ENCODE results near the gene CDK5RAP2.

Gene CDK5RAP2

DNA sequence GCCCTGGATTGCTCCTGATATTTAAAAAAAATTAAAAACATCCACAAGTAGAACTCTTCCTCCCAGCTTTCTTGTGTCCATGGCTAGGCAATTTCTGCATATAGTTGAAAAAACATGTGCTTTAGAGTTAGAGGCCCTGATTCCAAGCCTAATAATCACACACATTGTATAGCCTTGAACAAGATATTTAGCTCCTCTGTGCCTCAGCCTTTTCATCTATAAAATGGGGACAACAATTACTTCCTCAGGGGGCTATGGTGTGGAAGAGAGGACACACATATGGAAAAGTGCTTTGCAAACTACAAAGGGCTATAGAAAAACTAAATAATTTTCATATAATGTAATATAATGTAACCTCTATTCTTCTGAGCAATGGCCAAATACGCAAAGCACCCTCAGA lies 23.0 kb upstream of the CDK5RAP2 start (continued):
- TF ChIP-seq ZNF664 (tag by site-specific recombination; IDR thresholded peaks at IDR 0.05) (no peak), ZNF48 (tag by site-specific recombination; IDR thresholded peaks at IDR 0.05) (no peak), ZIC2 (tag by site-specific recombination; IDR thresholded peaks at IDR 0.05) (no peak), ZFP37 (tag by site-specific recombination; IDR thresholded peaks at IDR 0.05) (no peak), ZNF18 (tag by site-specific recombination; IDR thresholded peaks at IDR 0.05) (no peak), ZNF677 (tag by site-specific recombination; IDR thresholded peaks at IDR 0.05) (no peak), WT1 (tag by site-specific recombination; IDR thresholded peaks at IDR 0.05) (no peak), KLF9 (tag by site-specific recombination; IDR thresholded peaks at IDR 0.05; ENCODE audit: low read depth) (no peak), ZNF600 (tag by site-specific recombination; IDR thresholded peaks at IDR 0.05) (no peak), ZNF114 (tag by site-specific recombination; IDR thresholded peaks at IDR 0.05) (no peak)
- TF ChIP-seq, protein P1, sequence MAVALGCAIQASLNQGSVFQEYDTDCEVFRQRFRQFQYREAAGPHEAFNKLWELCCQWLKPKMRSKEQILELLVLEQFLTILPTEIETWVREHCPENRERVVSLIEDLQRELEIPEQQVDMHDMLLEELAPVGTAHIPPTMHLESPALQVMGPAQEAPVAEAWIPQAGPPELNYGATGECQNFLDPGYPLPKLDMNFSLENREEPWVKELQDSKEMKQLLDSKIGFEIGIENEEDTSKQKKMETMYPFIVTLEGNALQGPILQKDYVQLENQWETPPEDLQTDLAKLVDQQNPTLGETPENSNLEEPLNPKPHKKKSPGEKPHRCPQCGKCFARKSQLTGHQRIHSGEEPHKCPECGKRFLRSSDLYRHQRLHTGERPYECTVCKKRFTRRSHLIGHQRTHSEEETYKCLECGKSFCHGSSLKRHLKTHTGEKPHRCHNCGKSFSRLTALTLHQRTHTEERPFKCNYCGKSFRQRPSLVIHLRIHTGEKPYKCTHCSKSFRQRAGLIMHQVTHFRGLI (tag by site-specific recombination; IDR thresholded peaks at IDR 0.05) = no peak

GRCh38 chr9:120593955-120594277 lies 13.9 kb upstream of the CDK5RAP2 start:
- Histone ChIP-seq H3K4me1 (ENCODE audit: control insufficient read depth, insufficient read depth, low read length) (no peaks in the 10 kb centered on the region), H3K27ac (ENCODE audit: extremely low read depth, low read depth, low read length) (no peak overlapping the region), H3K4me3 (ENCODE audit: low read depth, low read length) (no peak overlapping the region), H3K9me3 (ENCODE audit: control insufficient read depth, insufficient read depth, low read depth, low read length) (no peaks in the 10 kb centered on the region), H3K36me3 (ENCODE audit: control insufficient read depth in 2 of 2, insufficient read depth in 1 of 2, low read length in 2 of 2) (no peaks in the 10 kb centered on the region)
- TF ChIP-seq ZNF37A (tag by site-specific recombination; IDR thresholded peaks at IDR 0.05) = no peak
- TF ChIP-seq ZNF140 (tag by site-specific recombination; IDR thresholded peaks at IDR 0.05) = no peak
- TF ChIP-seq ZNF2 (tag by site-specific recombination; IDR thresholded peaks at IDR 0.05) = no peak
- TF ChIP-seq, protein P2, sequence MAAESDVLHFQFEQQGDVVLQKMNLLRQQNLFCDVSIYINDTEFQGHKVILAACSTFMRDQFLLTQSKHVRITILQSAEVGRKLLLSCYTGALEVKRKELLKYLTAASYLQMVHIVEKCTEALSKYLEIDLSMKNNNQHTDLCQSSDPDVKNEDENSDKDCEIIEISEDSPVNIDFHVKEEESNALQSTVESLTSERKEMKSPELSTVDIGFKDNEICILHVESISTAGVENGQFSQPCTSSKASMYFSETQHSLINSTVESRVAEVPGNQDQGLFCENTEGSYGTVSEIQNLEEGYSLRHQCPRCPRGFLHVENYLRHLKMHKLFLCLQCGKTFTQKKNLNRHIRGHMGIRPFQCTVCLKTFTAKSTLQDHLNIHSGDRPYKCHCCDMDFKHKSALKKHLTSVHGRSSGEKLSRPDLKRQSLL (tag by site-specific recombination; IDR thresholded peaks at IDR 0.05) = no peak
- TF ChIP-seq ZNF366 (tag by site-specific recombination; conservative IDR thresholded peaks at IDR 0.05) = no peak
- ChIA-PET POLR2A (no interaction called here), CTCF (interaction anchor here (1.4 kb wide), 1 partner anchor 17 kb away, joined by 3 read pairs; no protein-coding TSS in a partner anchor)

DNA sequence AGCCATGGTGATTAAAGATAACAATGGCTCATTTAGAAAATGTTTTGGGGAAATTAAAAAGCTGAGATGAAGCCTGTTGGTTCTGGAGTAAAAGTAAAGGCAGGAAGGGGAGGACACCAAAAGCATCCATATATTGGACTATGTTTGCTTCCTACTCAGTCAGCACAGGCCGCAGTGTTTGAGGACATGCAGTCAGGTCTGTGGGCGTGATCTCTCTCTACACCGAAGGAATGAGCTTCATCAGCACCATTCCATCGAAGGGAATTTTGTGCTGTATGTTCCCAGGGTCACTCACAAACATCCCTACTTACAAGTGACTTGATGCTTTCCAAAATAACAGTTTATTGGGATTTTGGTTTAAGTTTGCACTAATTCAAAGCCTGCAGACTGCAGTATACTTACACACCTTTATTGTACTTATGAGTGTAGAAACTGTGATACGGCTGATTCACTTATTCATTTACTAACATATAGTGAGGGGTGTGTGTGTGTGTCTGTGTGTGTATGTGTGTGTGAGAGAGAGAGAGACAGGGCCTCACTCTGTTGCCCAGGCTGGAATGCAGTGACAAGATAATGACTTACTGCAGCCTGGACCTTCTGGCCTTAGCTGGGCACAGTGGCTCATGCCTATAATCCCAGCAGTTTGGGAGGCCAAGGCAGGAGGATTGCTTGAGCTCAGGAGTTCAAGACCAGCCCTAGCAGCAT lies 13.4 kb upstream of the CDK5RAP2 start:
- H3K27ac ChIP-seq (ENCODE audit: extremely low read depth, low read depth, low read length) = no peak overlapping the region
- no peak overlapping the region for H3K4me3 ChIP-seq (ENCODE audit: low read depth, low read length)
- H3K9me3 ChIP-seq (ENCODE audit: control insufficient read depth, insufficient read depth, low read depth, low read length) = no peaks in the 10 kb centered on the region
- no peaks in the 10 kb centered on the region for H3K4me1 ChIP-seq (ENCODE audit: control insufficient read depth, insufficient read depth, low read length)
- CTCF ChIA-PET = interaction anchor here (0.7 to 1.4 kb wide), 2 partner anchors 18 to 1047 kb away, joined by 3 read pairs; no protein-coding TSS in a partner anchor
- H3K36me3 ChIP-seq (ENCODE audit: control insufficient read depth in 2 of 2, insufficient read depth in 1 of 2, low read length in 2 of 2) = no peaks in the 10 kb centered on the region
- POLR2A ChIA-PET = no interaction called here
- TF ChIP-seq ZBTB8A (tag by site-specific recombination; IDR thresholded peaks at IDR 0.05) (no peak), HOXC10 (CRISPR knock-in tag; IDR thresholded peaks at IDR 0.05) (no peak), HOXD13 (CRISPR knock-in tag; IDR thresholded peaks at IDR 0.05; ENCODE audit: borderline replicate concordance) (no peak), ZFP41 (tag by site-specific recombination; IDR thresholded peaks at IDR 0.05; ENCODE audit: borderline replicate concordance) (no peak), ZBTB17 (tag by site-specific recombination; IDR thresholded peaks at IDR 0.05) (no peak), ZNF791 (tag by site-specific recombination; IDR thresholded peaks at IDR 0.05) (no peak), ZNF174 (tag by site-specific recombination; IDR thresholded peaks at IDR 0.05) (no peak), EGR2 (tag by site-specific recombination; IDR thresholded peaks at IDR 0.05; ENCODE audit: low read depth) (no peak), ZNF843 (tag by site-specific recombination; IDR thresholded peaks at IDR 0.05) (no peak), SP7 (tag by site-specific recombination; IDR thresholded peaks at IDR 0.05) (no peak), YY1 (tag by site-specific recombination; IDR thresholded peaks at IDR 0.05) (no peak), ZFHX2 (tag by site-specific recombination; conservative IDR thresholded peaks at IDR 0.05) (no peak)
- TF ChIP-seq, protein P3, sequence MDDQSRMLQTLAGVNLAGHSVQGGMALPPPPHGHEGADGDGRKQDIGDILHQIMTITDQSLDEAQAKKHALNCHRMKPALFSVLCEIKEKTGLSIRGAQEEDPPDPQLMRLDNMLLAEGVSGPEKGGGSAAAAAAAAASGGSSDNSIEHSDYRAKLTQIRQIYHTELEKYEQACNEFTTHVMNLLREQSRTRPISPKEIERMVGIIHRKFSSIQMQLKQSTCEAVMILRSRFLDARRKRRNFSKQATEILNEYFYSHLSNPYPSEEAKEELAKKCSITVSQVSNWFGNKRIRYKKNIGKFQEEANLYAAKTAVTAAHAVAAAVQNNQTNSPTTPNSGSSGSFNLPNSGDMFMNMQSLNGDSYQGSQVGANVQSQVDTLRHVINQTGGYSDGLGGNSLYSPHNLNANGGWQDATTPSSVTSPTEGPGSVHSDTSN (CRISPR knock-in tag; IDR thresholded peaks at IDR 0.05) = no peak
